Measurements from ENCODE around the gene MCMBP. TPM values are rescaled to one million over a fixed set of nuclear protein-coding genes. Genes with fewer than 3 reads are reported as not detected.

The MCMBP gene
- total RNA-seq, 1 experiment from 2014 or later = 148 TPM

DNA sequence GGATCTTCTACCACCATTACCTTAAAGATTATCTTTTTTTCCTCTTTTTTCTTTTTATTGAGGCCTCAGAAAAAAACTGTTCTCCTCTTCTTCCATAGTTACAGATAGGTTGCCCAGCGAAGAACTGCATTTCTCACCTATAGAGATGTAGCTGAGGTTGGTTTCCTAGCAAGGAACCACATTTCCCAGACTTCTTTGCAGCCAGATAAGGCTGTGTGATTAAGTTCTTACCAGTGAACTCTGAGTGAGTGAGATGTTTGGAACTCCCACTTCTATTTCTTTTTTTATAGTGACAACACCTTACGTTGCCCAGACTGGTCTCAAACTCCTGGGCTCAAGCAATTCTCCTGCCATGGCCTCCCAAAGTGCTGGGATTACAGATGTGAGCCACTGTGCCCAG is 5.9 kb upstream of the MCMBP start:
- intact Hi-C loops (cut with micrococcal nuclease) = no loop called here
- no peaks in the 10 kb centered on the region for H3K27me3 ChIP-seq (ENCODE audit: insufficient read depth, low read length)
- CTCF ChIA-PET = no interaction called here
- BruUV-seq (replicated peaks) = no TSS peak
- ATAC-seq (peak; percentile 48; the same call in 1 of the 2 replicates), DNase-seq (ENCODE audit: low read depth, low spot score) (no peak)
- H3K9me2 ChIP-seq (ENCODE audit: insufficient read depth) = no peaks in the 10 kb centered on the region
- H3K4me3 ChIP-seq (replicated peaks in 1 of 2; ENCODE audit: low read depth in 1 of 2, low read length in 2 of 2) = no peak overlapping the region
- H3K79me2 ChIP-seq (ENCODE audit: insufficient read depth, low read length) = no peaks in the 10 kb centered on the region
- RAD21 ChIA-PET (ENCODE audit: low non-redundant PET in 1 of 2, low total read pairs in 2 of 2, uncharacterized antibody in 2 of 2, unreplicated experiment in 2 of 2) = no interaction called here
- no peak overlapping the region for H3K27ac ChIP-seq (ENCODE audit: low read depth, low read length)
- H3K9ac ChIP-seq (ENCODE audit: low read length) = no peak overlapping the region
- POLR2A ChIA-PET = no interaction called here
- no peak overlapping the region for H2AFZ ChIP-seq (ENCODE audit: low read depth, low read length, poor library complexity, severe bottlenecking)
- no peaks in the 10 kb centered on the region for H3K9me3 ChIP-seq (ENCODE audit: control insufficient read depth in 1 of 2, insufficient read depth in 1 of 2, low read depth in 1 of 2, low read length in 2 of 2)
- H3K4me1 ChIP-seq (ENCODE audit: control insufficient read depth in 1 of 2, insufficient read depth in 2 of 2, low read length in 2 of 2) = peaks cover 2 to 4% of the 10 kb centered on the region in 2 experiments; a peak in 3 of 4 replicates
- no peaks in the 10 kb centered on the region for H3K36me3 ChIP-seq (ENCODE audit: control insufficient read depth in 1 of 2, insufficient read depth in 2 of 2, low read length in 2 of 2)
- H4K20me1 ChIP-seq (ENCODE audit: insufficient read depth) = no peaks in the 10 kb centered on the region
- TF ChIP-seq MAX (IDR thresholded peaks at IDR 0.05) (no peak), CBX3 (IDR thresholded peaks at IDR 0.05; ENCODE audit: low read depth) (no peak), ELF1 (IDR thresholded peaks at IDR 0.05; ENCODE audit: borderline replicate concordance, low read depth) (no peak), CTCF (IDR thresholded peaks at IDR 0.05 in 2 of 3, conservative IDR thresholded peaks at IDR 0.05 in 1 of 3; ENCODE audit: borderline replicate concordance in 1 of 3, insufficient read depth in 1 of 3, low read depth in 2 of 3, low read length in 2 of 3) (no peak), EZH2 (IDR thresholded peaks at IDR 0.05) (no peak), EZH2phosphoT487 (IDR thresholded peaks at IDR 0.05; ENCODE audit: borderline replicate concordance) (no peak), SIN3A (IDR thresholded peaks at IDR 0.05; ENCODE audit: low read depth) (no peak), ZFX (IDR thresholded peaks at IDR 0.05) (no peak), JUND (IDR thresholded peaks at IDR 0.05) (no peak), SRF (IDR thresholded peaks at IDR 0.05; ENCODE audit: low read depth) (no peak), ZBTB33 (IDR thresholded peaks at IDR 0.05; ENCODE audit: extremely low read depth, insufficient replicate concordance, low read length) (no peak), FOSL1 (IDR thresholded peaks at IDR 0.05; ENCODE audit: low read depth) (no peak)
- H3K4me2 ChIP-seq (ENCODE audit: low read length) = no peak overlapping the region
